Measurements from ENCODE around the gene NOS1. TPM values are rescaled to one million over a fixed set of nuclear protein-coding genes. Genes with fewer than 3 reads are reported as not detected.

Gene NOS1
- total and polyA plus RNA-seq, 2 donors (not counting 3 experiments of a cell fraction or from before 2014, with no cell fraction given): not detected

- CTCF ChIA-PET: no interaction called here
- Histone ChIP-seq H3K4me3 (replicated peaks in 1 of 3; ENCODE audit: insufficient read depth in 1 of 3, low read depth in 1 of 3, low read length in 3 of 3) (no peak overlapping the region), H3K9me3 (replicated peaks; ENCODE audit: control insufficient read depth, insufficient read depth, low read length) (no peaks in the 10 kb centered on the region), H3K4me1 (ENCODE audit: control insufficient read depth, extremely low read depth, insufficient read depth, low read length) (no peaks in the 10 kb centered on the region), H3K27me3 (ENCODE audit: control insufficient read depth in 2 of 2, insufficient read depth in 2 of 2, low read length in 2 of 2) (no peaks in the 10 kb centered on the region), H3K9ac (replicated peaks; ENCODE audit: extremely low read depth, insufficient read depth, low read length) (no peak overlapping the region), H3K27ac (ENCODE audit: insufficient read depth, low read depth, low read length) (no peak overlapping the region), H3K9me1 (replicated peaks; ENCODE audit: control insufficient read depth, extremely low read depth, insufficient read depth, low read length) (no peaks in the 10 kb centered on the region), H3K36me3 (ENCODE audit: control insufficient read depth in 2 of 2, extremely low read depth in 1 of 2, insufficient read depth in 2 of 2, low read length in 2 of 2) (no peaks in the 10 kb centered on the region), H2AFZ (ENCODE audit: low read depth, low read length) (no peak overlapping the region), H3K4me2 (ENCODE audit: insufficient read depth, low read length) (no peak overlapping the region), H4K20me1 (replicated peaks; ENCODE audit: control insufficient read depth, extremely low read depth, insufficient read depth, low read length) (no peaks in the 10 kb centered on the region), H3K79me2 (ENCODE audit: control insufficient read depth, insufficient read depth, low read length) (no peaks in the 10 kb centered on the region)
- no peak for TF ChIP-seq FOS (IDR thresholded peaks at IDR 0.05; ENCODE audit: borderline replicate concordance, insufficient read depth, low read length)
- no peak for TF ChIP-seq MAX (IDR thresholded peaks at IDR 0.05; ENCODE audit: insufficient read depth, insufficient read length)
- TF ChIP-seq GATA2 (IDR thresholded peaks at IDR 0.05; ENCODE audit: insufficient read depth, insufficient read length, low read depth, low read length): no peak
- no peak for TF ChIP-seq POLR2AphosphoS5 (IDR thresholded peaks at IDR 0.05; ENCODE audit: insufficient read depth, low read depth, low read length)
- TF ChIP-seq MYC (IDR thresholded peaks at IDR 0.05; ENCODE audit: low read depth, low read length): no peak
- no peak for TF ChIP-seq CTCF (IDR thresholded peaks at IDR 0.05; ENCODE audit: extremely low read depth in 1 of 2, insufficient read depth in 1 of 2, low read depth in 1 of 2, low read length in 2 of 2)
- no peak for TF ChIP-seq EZH2 (IDR thresholded peaks at IDR 0.05; ENCODE audit: borderline replicate concordance, low read depth, low read length, severe bottlenecking)
- dilution Hi-C loops (cut with MboI; ENCODE audit: extremely low pct_ligation_motif_present, low sequenced_read_pairs): no loop called here
- no peak for FAIRE-seq
- intact Hi-C loops (cut with micrococcal nuclease): no loop called here
- POLR2A ChIA-PET: no interaction called here
- DNase-seq (ENCODE audit: low read depth, low spot score): no peak
- no TSS peak for BruUV-seq (replicated peaks)
Measured at GRCh38 chr12:117316336-117316735, 45.1 kb downstream of the NOS1 start.

All from endothelial cell of umbilical vein (primary cell).